Activated CD4-positive, CD25-positive, alpha-beta regulatory T cell (primary cell): ENCODE measurements around the gene COL25A1.

ENCODE experiments used
- DNase-seq, 4 experiments: peaks; one replicate each; lab custom pipeline; 2025; lab: John Stamatoyannopoulos, UW

The COL25A1 gene

DNA sequence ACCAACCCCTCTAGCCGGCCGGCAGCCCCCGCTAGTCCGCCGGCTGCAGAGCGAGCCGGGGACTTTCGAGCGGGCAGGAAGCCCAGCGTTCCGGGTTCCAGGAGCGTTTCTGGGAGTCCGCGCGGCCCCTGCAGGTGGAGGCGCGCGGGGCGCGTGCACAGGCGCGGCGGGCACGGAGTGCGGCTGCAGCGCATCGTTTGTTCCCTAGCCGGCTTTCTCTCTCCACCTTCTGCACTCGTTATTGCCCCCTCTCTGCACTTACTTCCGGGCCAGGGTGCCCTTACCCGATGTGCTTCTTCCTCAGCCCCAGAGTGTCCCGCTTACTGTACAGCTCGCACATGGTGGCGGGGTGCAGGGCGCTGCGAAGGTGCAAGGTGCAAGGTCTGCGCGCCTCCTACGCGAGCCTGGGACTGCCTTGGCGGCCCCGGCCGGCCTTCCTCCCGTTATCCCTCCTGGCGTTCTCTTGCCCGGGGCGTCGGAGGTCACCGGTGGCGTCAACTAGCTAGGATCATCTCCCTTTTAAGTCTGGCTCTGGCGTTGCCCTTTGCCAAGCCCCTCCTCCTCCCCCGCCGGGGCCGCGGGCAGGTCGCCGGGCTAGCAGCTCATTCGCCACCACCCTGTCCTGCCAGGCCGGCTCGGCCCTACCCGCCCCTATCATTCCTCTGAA is 539.8 kb downstream of the COL25A1 start, which contains the start of gene ETNPPL:
TSS of gene ETNPPL (minus strand) at position 495 of the 667 bp plus-strand sequence. CDS start at position 340, 155 bp downstream.
- peak in 1 of 4 experiments; percentile 1 for DNase-seq
